Measurements from ENCODE around the gene ARSI. TPM values are rescaled to one million over a fixed set of nuclear protein-coding genes. Genes with fewer than 3 reads are reported as not detected.

Gene ARSI
- total RNA-seq, 1 donor from 2014 or later, result 4.6 TPM

DNA sequence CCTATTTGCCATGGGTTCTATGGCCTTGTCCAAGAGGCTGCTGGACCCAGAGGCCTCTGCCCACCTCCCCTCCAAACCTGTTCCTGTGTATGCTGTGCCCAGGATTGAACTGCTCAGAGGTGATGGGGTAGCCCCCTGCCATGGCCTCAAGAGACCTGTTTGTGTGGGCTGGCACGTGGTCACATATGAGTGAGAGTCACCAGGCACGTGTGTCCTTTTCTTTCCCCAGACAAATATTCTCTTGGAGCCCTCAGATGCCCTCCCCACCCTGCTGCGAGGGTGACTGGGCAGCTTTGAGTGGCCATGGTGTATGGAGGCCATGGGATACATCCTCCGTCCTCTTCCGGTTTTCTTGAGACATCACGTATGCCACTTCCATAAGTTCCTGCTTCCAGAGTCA is 43.9 kb upstream of the ARSI start:
- H3K4me3 Mint-ChIP-seq, result no peak overlapping the region
- H3K27ac Mint-ChIP-seq, result no peak overlapping the region
- H3K9me3 Mint-ChIP-seq, result no peaks in the 10 kb centered on the region
- DNase-seq (ENCODE audit: extremely low spot score, unreplicated experiment), result no peak
- peaks cover 29% of the 10 kb centered on the region for H3K4me1 Mint-ChIP-seq (ENCODE audit: unreplicated experiment)
- TF ChIP-seq, protein P1, sequence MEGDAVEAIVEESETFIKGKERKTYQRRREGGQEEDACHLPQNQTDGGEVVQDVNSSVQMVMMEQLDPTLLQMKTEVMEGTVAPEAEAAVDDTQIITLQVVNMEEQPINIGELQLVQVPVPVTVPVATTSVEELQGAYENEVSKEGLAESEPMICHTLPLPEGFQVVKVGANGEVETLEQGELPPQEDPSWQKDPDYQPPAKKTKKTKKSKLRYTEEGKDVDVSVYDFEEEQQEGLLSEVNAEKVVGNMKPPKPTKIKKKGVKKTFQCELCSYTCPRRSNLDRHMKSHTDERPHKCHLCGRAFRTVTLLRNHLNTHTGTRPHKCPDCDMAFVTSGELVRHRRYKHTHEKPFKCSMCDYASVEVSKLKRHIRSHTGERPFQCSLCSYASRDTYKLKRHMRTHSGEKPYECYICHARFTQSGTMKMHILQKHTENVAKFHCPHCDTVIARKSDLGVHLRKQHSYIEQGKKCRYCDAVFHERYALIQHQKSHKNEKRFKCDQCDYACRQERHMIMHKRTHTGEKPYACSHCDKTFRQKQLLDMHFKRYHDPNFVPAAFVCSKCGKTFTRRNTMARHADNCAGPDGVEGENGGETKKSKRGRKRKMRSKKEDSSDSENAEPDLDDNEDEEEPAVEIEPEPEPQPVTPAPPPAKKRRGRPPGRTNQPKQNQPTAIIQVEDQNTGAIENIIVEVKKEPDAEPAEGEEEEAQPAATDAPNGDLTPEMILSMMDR (conservative IDR thresholded peaks at IDR 0.05), result no peak
- no peaks in the 10 kb centered on the region for H3K27me3 Mint-ChIP-seq
- no peaks in the 10 kb centered on the region for H3K36me3 Mint-ChIP-seq

DNA sequence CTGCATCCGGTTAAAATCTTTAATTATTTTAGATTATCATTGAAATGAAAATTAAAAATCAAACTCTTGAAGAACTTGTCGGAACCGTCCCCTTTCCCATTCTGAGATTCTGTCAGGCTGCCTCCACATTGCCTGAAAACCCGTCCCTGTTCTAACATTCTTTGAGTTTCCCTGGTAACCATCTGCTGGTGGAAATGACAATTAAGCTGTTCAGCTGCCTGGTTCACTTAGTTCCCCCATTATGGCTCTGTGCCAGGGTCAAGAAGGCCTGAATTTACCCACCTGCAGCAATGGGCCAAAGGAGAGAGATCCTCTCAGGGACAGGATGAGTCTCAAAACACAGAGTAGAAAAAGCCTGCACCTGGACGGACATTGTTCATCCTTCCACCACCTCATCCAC is 43.0 kb upstream of the ARSI start:
- H3K27ac Mint-ChIP-seq, result peak overlapping the region; percentile 29

DNA sequence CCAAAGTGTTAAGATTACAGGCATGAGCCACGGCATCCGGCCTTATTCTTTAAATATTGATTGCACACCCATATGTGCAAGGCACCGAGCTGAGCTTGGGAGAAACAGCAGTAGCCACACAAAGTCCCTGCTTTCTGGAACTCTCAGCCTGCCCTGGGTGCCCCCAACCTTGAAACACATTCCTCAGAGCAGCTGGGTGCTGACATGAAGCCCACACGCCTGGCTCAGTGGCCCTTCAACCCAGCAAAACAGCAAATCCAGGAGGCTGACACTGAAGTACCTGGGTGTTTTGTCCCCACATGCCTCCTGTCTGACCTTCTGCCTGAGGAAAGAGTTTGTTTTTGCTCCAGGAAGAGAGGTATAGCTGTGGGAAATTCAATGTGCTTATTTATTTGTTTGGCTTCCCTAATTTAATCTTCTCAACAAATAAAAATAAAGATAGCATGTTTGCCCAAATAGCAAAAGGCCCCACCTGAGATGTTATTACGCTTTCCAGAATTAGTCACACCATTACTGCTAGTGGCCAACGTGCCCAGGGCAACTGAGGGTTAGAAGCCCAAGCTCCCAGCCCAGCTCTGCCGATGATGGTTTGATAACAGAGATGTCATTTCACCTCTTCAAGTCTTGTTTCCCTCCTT is 41.4 kb upstream of the ARSI start:
- TF ChIP-seq, protein P1 (conservative IDR thresholded peaks at IDR 0.05), result no peak
- H3K9me3 Mint-ChIP-seq, result no peaks in the 10 kb centered on the region
- no peak for DNase-seq (ENCODE audit: extremely low spot score, unreplicated experiment)
- H3K27me3 Mint-ChIP-seq, result no peaks in the 10 kb centered on the region
- H3K4me1 Mint-ChIP-seq (ENCODE audit: unreplicated experiment), result peaks cover 26% of the 10 kb centered on the region
- H3K4me3 Mint-ChIP-seq, result no peak overlapping the region
- no peak overlapping the region for H3K27ac Mint-ChIP-seq
- H3K36me3 Mint-ChIP-seq, result no peaks in the 10 kb centered on the region

More for the DNA sequence above, 43.0 kb upstream of the ARSI start:
- no peaks in the 10 kb centered on the region for H3K9me3 Mint-ChIP-seq
- H3K36me3 Mint-ChIP-seq, result no peaks in the 10 kb centered on the region
- no peak overlapping the region for H3K4me3 Mint-ChIP-seq
- TF ChIP-seq, protein P1 (conservative IDR thresholded peaks at IDR 0.05), result no peak
- H3K27me3 Mint-ChIP-seq, result no peaks in the 10 kb centered on the region
- peaks cover 26% of the 10 kb centered on the region for H3K4me1 Mint-ChIP-seq (ENCODE audit: unreplicated experiment)
- DNase-seq (ENCODE audit: extremely low spot score, unreplicated experiment), result no peak

DNA sequence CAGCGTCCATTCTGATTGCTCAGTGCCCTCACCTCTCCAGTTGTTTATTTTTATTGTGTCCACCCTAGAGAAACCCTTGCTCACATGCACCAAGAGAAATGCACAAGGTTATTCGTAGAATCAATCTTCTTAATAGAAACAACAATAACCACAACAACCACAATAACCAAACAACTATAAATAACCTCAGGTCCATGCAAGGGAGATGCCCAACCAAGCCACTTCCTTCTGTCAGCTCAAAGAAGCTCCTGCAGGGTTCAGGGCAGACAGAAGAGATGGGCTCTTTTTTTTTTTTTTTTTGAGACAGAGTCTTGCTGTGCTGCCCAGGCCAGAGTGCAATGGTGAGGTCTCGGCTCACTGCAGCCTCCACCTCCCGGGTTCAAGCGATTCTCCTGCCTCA is 39.9 kb upstream of the ARSI start:
- Mint-ChIP-seq H3K4me3 (no peak overlapping the region), H3K9me3 (no peaks in the 10 kb centered on the region), H3K27me3 (no peaks in the 10 kb centered on the region), H3K36me3 (no peaks in the 10 kb centered on the region), H3K4me1 (ENCODE audit: unreplicated experiment) (peaks cover 23% of the 10 kb centered on the region), H3K27ac (no peak overlapping the region)
- TF ChIP-seq, protein P1 (conservative IDR thresholded peaks at IDR 0.05), result no peak
- no peak for DNase-seq (ENCODE audit: extremely low spot score, unreplicated experiment)

DNA sequence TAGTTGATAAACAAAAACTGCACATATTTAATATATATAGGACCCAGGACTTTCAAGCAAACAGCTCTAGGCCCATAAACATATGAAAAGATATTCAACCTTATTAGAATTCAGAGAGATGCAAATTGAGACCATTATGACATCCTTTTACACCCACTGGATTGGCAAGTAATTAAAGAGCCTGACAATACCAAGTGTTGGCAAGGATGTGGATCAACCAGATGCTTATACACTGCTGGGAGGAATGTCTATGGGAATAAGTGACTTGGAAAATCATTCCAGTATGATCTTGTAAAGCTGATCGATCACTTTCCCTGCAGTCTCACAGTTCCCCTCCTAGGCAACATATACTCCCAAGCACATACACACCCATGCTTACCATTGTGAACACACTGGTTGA is 39.3 kb upstream of the ARSI start:
- no peak overlapping the region for H3K27ac Mint-ChIP-seq
- peaks cover 23% of the 10 kb centered on the region for H3K4me1 Mint-ChIP-seq (ENCODE audit: unreplicated experiment)
- no peaks in the 10 kb centered on the region for H3K36me3 Mint-ChIP-seq

More for the DNA sequence above, 39.3 kb upstream of the ARSI start:
- H3K9me3 Mint-ChIP-seq, result peaks cover 5% of the 10 kb centered on the region
- no peaks in the 10 kb centered on the region for H3K27me3 Mint-ChIP-seq
- no peak for DNase-seq (ENCODE audit: extremely low spot score, unreplicated experiment)
- H3K4me3 Mint-ChIP-seq, result no peak overlapping the region
- TF ChIP-seq, protein P1 (conservative IDR thresholded peaks at IDR 0.05), result no peak
